Measurements from ENCODE around the gene INS.

Gene INS

GRCh38 chr11:2164861-2165555, 4.0 kb upstream of the INS start:
- no peak for DNase-seq

- DNase-seq = no peak
Observed at GRCh38 chr11:2164081-2164480, 3.1 kb upstream of the INS start.

- no peak for DNase-seq
Observed at GRCh38 chr11:2163428-2163978, 2.5 kb upstream of the INS start.

GRCh38 chr11:2159536-2160413, 1.2 kb downstream of the INS start:
- DNase-seq = no peak

- no peak for DNase-seq
Observed at GRCh38 chr11:2158966-2159365, 2.0 kb downstream of the INS start.

- DNase-seq = no peak
Observed at GRCh38 chr11:2158296-2158737, 2.7 kb downstream of the INS start.

- no peak for DNase-seq
Observed at GRCh38 chr11:2157294-2158040, 3.5 kb downstream of the INS start.

GRCh38 chr11:2156416-2157182, 4.4 kb downstream of the INS start:
- DNase-seq = peak; percentile 65 to 70

- DNase-seq = no peak
Observed at GRCh38 chr11:2155511-2155910, 5.5 kb downstream of the INS start.

GRCh38 chr11:2154889-2155288, 6.1 kb downstream of the INS start:
- DNase-seq = no peak

GRCh38 chr11:2154195-2154585, 6.8 kb downstream of the INS start:
- DNase-seq = no peak

- peak; percentile 60 to 70 for DNase-seq
Observed at GRCh38 chr11:2153581-2154194, 7.3 kb downstream of the INS start.

- DNase-seq = peak; percentile 71 to 73
Observed at GRCh38 chr11:2151500-2152257, 9.3 kb downstream of the INS start.

GRCh38 chr11:2149864-2150847, 10.9 kb downstream of the INS start:
- DNase-seq = no peak

GRCh38 chr11:2149460-2149859, 11.5 kb downstream of the INS start:
- DNase-seq = no peak

GRCh38 chr11:2148595-2148994, 12.4 kb downstream of the INS start:
- DNase-seq = no peak

- no peak for DNase-seq
Observed at GRCh38 chr11:2147391-2147790, 13.6 kb downstream of the INS start.

- no peak for DNase-seq
Observed at GRCh38 chr11:2146051-2146450, 15.0 kb downstream of the INS start.

- DNase-seq = no peak
Observed at GRCh38 chr11:2144544-2145248, 16.3 kb downstream of the INS start.

Data from inflammatory macrophage (primary cell).